ENCODE measurements around the gene KIF2C.
"Not testable (repeated sequence)": the region's sequence is repeated elsewhere in the genome, so short reads cannot be mapped to it uniquely, and the experiment has no call there.

KIF2C gene

DNA sequence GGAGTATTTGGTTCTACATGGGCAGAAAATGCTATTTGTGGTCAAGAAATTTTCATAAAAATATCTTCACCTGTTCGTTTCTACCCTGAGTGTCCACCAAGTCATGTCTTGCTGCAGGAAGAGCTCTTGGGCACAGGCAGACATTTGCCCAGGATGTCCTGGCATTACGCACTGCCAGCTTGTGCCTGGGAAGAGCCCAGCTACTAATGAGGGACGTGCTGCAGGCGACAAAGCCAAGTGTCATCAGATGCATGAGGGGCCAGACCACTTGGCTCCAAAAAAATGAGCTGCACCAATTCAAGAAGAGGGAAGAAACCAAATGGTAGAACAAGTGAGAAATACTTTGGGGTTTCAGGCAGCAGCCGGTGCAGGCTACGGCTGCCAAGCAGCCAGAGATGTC is 21.5 kb upstream of the KIF2C start:
- in situ Hi-C loops (cut with MboI; ENCODE audit: low sequenced_read_pairs), result no loop called here

DNA sequence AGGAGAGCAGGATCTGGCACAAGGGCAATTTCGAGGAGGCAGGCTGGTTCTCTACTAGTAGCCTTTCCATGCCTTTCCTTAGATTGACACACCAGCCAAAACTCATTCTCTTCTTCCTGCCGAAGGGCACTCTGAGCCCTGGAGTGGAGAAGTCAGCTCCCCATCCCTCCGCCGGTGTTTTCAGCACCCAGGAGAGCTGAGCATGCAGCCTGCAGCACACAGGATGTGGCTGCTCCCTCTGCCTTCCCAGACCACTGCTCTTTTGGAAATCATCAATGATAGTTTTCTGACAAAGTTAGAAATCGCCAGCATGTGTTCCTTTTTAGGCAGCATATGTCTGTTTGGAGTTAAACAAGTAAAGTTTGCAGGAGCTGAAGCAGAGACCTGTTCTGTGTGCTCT is 20.3 kb upstream of the KIF2C start:
- in situ Hi-C loops (cut with MboI; ENCODE audit: low sequenced_read_pairs), result no loop called here

DNA sequence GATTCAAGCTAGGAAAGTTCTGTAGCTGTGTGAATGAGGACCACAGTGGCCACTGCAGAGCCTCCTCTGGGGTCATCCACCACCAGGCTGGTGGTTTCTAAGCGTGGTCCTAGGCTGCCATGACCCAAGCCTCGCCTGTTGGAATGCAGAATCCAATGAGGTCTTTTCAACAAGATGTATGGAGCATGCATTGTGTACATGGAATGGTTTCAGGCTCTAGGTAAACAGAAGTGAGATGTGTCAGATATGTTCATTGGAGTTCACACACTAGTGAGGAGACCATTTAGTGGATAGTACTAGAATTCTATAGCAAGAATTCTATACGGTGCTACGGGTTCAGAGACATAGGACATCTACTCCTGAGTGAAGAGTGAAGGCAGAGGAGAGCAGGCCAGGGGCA is 19.4 kb upstream of the KIF2C start:
- in situ Hi-C loops (cut with MboI; ENCODE audit: low sequenced_read_pairs), result no loop called here

DNA sequence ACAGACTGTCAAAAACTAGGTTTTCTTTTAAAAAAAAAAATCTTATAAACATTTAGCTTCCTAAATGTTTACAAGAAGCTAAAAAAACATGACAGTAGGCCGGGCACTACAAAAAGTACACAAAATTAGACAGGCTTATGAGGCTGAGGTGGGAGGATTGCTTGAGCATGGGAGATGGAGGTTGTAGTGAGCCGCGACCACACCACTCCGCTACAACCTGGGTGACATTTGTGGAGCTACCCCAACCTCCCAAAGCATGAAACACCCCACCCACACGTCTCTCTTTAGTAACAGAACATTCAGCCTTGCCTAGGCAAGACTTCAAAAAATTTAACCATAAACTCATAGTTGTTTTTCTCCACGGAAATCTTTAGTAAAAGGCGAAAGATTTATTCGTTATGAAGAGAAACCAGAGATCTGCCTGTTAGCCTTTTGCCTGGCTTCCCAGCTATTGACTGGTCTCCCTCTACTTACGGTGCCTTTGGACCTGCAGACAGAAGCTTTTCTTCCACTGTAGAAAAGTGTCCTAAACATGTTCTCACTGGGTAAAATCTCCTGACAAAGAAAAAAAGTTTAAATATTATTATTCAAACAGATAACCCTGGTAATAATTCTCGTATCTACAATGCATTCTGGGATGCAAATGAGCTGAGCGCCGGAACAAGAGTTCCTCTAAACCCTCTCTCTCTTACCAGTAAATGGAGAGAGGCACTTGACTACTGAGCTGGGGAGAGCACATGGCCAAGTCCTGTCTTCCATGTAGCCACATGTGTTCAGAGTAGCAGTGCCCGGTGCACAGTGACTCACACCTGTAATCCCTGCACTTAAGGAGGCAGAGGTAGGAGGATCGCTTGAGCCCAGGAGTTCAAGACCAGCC is 17.9 kb upstream of the KIF2C start:
- in situ Hi-C loops (cut with MboI; ENCODE audit: low sequenced_read_pairs), result no loop called here

DNA sequence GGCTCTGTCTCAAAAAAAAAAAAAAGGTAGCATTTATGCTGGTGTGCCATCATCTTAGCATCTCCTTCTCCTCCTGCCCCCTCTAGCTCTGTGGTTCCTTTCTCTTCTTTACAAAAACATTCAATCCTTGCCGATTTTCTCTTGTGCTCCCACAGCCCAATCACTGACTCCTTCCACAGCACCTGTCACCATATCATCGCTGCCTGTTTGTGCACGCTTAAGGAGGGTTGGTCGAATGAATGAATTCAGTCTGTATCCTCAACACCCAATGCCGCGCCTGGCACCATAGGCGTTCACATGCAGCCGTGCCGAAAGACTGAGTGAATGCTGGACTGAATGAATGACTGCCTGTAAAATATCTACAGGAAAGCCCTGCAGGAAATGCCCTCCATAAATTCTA is 16.6 kb upstream of the KIF2C start:
- in situ Hi-C loops (cut with MboI; ENCODE audit: low sequenced_read_pairs), result no loop called here

- in situ Hi-C loops (cut with MboI; ENCODE audit: low sequenced_read_pairs), result no loop called here
These were observed 15.9 kb upstream of the KIF2C start for GRCh38 chr1:44723496-44724295.

DNA sequence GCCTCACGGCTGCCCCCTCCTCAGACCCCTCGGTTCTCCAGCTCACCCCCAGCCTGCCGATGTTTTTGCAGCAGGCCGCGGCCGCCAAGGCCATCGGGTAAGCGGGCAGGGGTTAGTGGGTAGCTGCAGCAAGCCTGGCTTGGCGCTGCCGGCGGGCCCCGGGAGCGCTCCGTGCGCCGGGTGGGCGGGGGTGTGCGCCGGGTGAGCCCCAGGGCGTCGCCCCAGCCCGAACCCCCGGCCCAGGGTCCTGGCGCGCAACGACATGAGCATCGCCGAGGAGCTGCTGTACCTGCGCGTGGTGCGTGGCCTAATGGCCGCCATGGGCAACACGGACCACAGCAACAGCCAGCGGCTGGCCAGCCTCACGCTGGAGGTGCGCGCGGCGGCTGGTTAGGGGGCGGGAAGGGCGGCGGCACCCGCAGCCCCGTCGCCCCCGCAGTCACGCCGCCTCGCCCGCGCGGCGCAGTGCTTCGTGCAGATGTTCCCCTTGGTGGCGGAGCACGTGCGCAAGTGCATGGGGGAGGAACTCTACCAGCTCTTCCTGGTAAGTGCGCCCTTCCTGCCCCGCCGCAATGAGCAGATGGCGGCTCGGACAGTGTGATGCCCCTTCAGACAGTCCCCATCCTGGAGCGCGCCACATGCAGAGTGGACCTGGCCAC is 15.2 kb upstream of the KIF2C start:
- in situ Hi-C loops (cut with MboI; ENCODE audit: low sequenced_read_pairs), result no loop called here

DNA sequence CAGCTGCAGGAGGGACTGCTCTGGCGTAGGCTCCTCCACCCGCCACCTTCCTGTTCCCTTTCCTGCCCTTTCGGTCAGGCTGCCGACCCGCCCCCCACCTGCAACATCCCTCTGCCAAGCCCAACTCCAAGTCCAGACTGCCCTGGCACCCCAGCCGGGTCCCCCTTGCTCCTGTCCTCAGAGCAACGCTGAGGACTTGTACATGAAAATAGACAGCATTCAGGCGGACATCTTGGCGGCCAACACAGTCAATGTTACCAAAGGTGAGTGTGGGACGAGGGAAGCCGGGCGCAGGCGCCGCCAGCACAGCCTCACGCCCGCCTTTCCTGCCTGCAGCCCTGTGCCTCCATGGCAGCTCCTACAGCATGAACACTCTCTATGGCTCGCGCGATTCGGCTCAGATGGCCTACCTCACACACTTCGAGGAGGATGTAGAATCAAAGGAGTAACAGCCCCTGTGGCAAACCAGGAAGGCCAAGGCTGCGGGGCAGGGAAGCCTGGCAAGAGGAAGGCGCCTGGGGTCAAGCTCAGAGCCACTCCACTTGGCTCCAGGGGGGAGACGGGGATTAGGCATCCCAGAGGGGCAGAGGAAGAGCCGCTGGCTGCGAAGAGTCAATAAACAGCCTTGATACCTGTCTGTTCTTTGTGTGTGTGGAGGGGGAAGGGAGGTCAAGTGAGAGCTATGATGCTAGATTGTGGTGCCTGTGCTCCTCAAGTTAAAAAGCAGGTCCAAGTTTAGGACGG is 14.5 kb upstream of the KIF2C start:
- in situ Hi-C loops (cut with MboI; ENCODE audit: low sequenced_read_pairs), result no loop called here

GRCh38 chr1:44730741-44731512 is 8.7 kb upstream of the KIF2C start, which contains the start of gene RNU5D-1:
RNU5D-1 (minus strand) TSS chr1:44731170.
- in situ Hi-C loops (cut with MboI; ENCODE audit: low sequenced_read_pairs), result no loop called here

DNA sequence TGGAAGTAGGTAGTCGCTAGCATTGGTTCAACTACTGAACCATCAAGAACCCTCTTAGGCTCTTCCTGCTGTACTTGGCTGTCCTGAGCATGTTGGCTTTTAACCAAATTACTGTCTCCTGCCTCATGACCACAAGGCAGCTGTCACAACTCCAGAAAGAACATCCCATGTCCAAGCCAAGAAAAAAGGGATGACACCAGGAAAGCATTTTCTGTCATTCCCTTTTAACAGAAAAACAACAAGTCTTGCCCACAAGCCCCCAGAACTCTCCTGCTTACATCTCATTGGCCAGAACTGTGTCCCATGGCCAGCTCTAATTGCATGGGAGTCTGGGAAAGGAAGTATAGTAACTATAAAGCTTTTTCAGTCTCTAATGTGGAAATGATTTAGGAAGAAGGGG is 6.3 kb upstream of the KIF2C start:
- in situ Hi-C loops (cut with MboI; ENCODE audit: low sequenced_read_pairs), result no loop called here

GRCh38 chr1:44733784-44734183 is 5.9 kb upstream of the KIF2C start:
- in situ Hi-C loops (cut with MboI; ENCODE audit: low sequenced_read_pairs), result no loop called here

- in situ Hi-C loops (cut with MboI; ENCODE audit: low sequenced_read_pairs), result no loop called here
These were observed 3.6 kb upstream of the KIF2C start for GRCh38 chr1:44735992-44736391.

- in situ Hi-C loops (cut with MboI; ENCODE audit: low sequenced_read_pairs), result not testable (repeated sequence)
These were observed 707 bp upstream of the KIF2C start for GRCh38 chr1:44738953-44739306.

DNA sequence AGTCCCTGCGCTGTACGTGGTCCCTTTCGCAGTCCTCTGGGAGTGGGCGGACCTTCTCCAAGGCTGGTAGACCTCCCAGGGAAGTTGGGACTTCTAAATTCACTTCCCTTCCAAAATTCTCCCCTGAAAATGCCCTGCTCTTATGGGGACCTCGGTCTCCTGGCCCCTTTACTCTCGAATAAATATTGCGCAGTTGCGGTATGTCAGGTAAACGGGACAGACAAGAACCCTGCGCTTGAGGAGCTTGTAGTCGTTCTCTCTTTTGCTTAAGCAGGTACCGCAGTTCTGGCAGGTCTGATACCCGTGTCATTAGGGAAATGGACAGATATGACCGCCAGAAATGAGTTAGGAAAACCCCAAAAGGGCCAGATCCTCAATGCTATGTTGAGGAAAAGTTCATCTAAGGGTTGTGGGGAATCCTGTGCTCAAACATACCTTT is 561 bp downstream of the KIF2C start:
- in situ Hi-C loops (cut with MboI; ENCODE audit: low sequenced_read_pairs), result no loop called here

- in situ Hi-C loops (cut with MboI; ENCODE audit: low sequenced_read_pairs), result no loop called here
These were observed 3.6 kb downstream of the KIF2C start for GRCh38 chr1:44743211-44743610.

DNA sequence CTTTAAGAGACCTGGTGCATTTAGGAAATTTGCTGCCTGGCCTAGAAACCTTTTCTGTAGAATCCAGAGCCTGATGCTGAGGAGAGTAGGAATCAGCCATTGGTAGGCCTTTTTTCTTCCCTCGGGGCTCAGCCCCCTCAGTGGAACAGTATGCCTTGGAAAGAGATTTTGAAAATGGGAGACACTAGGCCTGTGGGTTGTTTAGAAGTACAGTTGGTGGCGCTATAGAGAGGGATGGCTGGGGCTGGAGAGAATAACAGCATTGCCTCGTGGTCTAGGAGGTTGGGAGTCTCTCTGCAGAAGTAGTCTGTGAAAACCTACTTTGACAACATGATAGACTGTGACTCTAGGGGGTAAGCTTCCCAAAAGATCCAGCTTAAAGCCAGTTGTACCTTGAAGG is 8.2 kb downstream of the KIF2C start:
- in situ Hi-C loops (cut with MboI; ENCODE audit: low sequenced_read_pairs), result no loop called here

DNA sequence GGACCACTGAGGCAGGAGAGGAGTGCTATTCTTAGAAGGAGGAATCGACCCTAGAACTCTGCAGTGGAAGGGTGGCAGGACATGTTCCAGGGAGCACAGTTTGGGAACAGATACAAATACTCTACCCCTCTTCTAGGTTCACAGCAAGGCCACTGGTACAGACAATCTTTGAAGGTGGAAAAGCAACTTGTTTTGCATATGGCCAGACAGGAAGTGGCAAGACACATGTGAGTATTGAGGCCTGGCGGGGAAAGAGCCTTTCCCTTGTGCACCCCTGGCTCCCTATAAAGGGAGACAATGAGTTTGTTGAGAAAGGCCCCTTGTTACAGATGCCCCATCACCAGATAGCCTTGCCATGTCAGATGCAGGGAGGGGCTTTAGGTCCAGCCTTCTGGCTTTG is 17.8 kb downstream of the KIF2C start:
- in situ Hi-C loops (cut with MboI; ENCODE audit: low sequenced_read_pairs), result no loop called here

GRCh38 chr1:44759077-44759476 is 19.4 kb downstream of the KIF2C start:
- in situ Hi-C loops (cut with MboI; ENCODE audit: low sequenced_read_pairs), result no loop called here

- in situ Hi-C loops (cut with MboI; ENCODE audit: low sequenced_read_pairs), result no loop called here
These were observed 21.2 kb downstream of the KIF2C start for GRCh38 chr1:44760876-44761275.

DNA sequence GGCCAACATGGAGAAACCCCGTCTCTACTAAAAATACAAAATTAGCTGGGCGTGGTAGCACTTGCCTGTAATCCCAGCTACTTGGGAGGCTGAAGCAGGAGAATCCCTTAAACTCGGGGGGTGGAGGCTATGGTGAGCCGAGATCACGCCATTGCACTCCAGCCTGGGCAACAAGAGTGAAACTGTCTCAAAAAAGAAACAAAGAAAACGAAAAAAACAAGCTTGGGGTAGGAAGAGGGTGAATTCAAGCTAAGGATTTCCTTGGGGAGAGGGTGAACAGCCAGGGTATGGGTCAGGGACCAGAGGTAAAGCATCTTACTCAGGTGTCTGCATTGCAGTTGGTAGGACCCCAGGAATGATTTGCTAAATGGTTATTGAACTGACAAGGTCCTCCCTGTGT is 26.8 kb downstream of the KIF2C start:
- in situ Hi-C loops (cut with MboI; ENCODE audit: low sequenced_read_pairs), result not testable (repeated sequence)
